Mononuclear cell (primary cell): Measurements from ENCODE around the gene PNPLA3. TPM values are rescaled to one million over a fixed set of nuclear protein-coding genes. Genes with fewer than 3 reads are reported as not detected.

ENCODE experiments used
- H3K27me3 ChIP-seq: 2 replicates; pipeline ENCODE4 v1.6.0; 2011; ENCODE audit warnings: low read length, control low read depth; ENCODE audit not compliant: insufficient read depth
- H3K4me1 ChIP-seq: 2 replicates; pipeline ENCODE4 v1.5.1; 2011; ENCODE audit warnings: mild to moderate bottlenecking, low read length, control low read depth; ENCODE audit not compliant: insufficient read depth
- H3K4me3 ChIP-seq: 2 replicates; pipeline ENCODE4 v1.5.1; 2011; ENCODE audit warnings: mild to moderate bottlenecking, low read length, moderate library complexity
- H3K9me3 ChIP-seq: 2 replicates; pipeline ENCODE4 v1.5.1; 2011; ENCODE audit warnings: low read depth, mild to moderate bottlenecking, control low read depth, low read length
- total RNA-seq: library from RNA; depleted of rRNA; stranded (reverse); fragments of >200 nt; gene quantifications from one replicate; pipeline ENCODE4 v1.2.3, GENCODE V29; 2012

Gene PNPLA3
- total RNA-seq, 1 donor: not detected

DNA sequence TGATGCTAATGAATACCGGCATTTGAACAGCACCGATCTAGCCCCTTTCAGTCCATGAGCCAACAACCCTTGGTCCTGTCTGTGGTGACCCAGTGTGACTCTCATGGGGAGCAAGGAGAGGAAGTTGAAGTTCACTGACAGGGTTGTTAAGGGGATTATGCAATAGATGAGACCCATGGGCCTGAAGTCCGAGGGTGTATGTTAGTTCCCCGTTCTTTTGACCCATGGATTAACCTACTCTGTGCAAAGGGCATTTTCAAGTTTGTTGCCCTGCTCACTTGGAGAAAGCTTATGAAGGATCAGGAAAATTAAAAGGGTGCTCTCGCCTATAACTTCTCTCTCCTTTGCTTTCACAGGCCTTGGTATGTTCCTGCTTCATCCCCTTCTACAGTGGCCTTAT is 4.9 kb downstream of the PNPLA3 start:
- Histone ChIP-seq H3K9me3 (no peaks in the 10 kb centered on the region), H3K4me3 (no peak overlapping the region)

DNA sequence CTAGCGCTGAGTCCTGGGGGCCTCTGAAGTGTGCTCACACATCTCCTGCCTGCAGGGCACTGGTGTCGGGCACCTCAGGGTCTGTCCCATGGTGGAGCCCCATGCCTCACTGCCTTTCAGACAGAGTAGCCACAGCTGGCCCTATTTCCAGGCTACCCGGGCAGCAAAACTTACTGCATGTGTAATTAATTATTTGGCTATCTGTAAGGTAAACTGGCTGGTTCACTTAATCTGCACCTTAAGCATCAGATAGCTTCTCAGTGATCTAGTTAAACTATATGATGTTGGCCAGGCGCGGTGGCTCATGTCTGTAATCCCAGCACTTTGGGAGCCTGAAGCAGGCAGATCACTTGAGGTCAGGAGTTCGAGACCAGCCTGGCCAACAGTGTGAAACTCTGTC is 5.3 kb downstream of the PNPLA3 start:
- H3K9me3 ChIP-seq: no peaks in the 10 kb centered on the region
- H3K27me3 ChIP-seq: peaks cover 14% of the 10 kb centered on the region
- H3K4me1 ChIP-seq: peaks cover 11% of the 10 kb centered on the region
- no peak overlapping the region for H3K4me3 ChIP-seq

More for the DNA sequence above, 4.9 kb downstream of the PNPLA3 start:
- Histone ChIP-seq H3K27me3 (peaks cover 14% of the 10 kb centered on the region), H3K4me1 (peaks cover 13% of the 10 kb centered on the region)

DNA sequence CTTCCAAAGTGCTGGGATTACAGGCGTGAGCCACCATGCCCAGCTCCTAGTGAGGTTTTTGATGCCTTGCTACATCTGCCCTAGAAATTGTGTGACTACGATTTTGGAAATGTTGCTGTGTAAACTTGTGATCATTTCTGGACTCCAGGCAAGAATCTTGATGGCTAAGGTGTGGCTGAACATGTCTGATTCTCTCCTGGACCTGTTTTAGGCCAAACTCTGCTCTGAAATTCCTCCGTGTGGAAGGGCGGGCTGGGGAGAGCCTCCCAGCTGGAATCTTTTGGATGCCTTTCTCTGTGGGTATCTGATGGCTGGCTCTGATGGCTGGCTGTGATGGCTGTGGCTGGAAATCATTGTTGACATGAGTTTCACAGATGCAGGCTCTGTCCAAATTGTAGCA is 8.2 kb downstream of the PNPLA3 start:
- Histone ChIP-seq H3K27me3 (no peaks in the 10 kb centered on the region), H3K4me1 (peaks cover 5% of the 10 kb centered on the region), H3K9me3 (no peaks in the 10 kb centered on the region), H3K4me3 (no peak overlapping the region)

DNA sequence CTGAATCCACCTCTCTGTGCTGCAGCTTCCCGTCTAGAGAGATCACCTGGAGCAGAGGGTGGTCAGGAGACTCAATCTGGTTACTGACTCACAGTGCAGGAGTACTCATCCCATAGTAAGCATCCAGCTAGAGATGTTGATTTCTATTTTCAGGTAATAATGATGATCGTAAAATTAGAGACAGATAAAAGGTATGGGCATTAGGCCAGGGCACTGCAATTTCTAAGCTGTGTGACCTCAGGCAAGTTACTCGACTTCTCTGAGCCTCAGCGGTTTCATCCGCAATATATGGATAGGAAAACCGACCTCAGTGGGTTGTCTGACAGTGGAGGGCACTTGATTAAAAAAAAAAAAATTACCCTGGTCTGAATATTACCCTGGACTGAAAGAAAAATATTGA is 17.8 kb downstream of the PNPLA3 start:
- H3K27me3 ChIP-seq: no peaks in the 10 kb centered on the region
- H3K4me1 ChIP-seq: no peaks in the 10 kb centered on the region
- H3K9me3 ChIP-seq: no peaks in the 10 kb centered on the region
- H3K4me3 ChIP-seq: no peak overlapping the region

DNA sequence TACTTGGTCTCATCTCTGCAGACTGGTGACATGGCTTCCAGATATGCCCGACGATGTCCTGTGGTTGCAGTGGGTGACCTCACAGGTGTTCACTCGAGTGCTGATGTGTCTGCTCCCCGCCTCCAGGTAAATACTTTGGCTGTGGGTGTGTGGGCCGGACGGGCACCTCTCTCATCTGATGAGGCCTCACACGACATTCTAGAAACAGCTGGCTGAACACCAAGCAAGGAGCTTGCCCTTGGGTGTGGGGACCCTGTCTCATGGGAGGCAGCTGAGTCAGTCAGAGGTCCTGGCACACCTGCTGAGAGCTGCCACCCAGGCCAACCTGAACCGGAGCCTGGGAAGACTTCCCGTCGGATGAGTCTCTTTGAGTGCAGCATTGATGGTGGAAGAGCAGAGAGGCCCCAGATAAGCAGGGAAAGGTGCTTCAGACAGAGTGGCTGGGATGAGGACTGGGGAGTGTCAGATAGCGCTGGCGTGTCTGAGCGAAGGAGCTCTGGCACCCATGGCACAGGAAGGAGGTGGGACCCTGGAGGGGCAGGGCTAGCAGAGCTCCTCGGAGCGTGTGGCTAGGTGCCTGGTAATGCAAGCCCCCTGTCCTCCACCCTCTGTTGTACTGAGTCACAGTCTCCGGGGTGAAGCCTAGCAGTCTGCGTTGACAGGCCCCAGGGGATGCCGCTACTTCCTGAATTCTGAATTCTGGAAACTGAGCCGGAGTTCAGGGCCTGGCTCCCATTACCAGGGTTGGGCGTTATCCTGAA is 21.2 kb downstream of the PNPLA3 start:
- no peaks in the 10 kb centered on the region for H3K27me3 ChIP-seq
- H3K4me1 ChIP-seq: no peaks in the 10 kb centered on the region
- H3K9me3 ChIP-seq: no peaks in the 10 kb centered on the region
- H3K4me3 ChIP-seq: no peak overlapping the region

DNA sequence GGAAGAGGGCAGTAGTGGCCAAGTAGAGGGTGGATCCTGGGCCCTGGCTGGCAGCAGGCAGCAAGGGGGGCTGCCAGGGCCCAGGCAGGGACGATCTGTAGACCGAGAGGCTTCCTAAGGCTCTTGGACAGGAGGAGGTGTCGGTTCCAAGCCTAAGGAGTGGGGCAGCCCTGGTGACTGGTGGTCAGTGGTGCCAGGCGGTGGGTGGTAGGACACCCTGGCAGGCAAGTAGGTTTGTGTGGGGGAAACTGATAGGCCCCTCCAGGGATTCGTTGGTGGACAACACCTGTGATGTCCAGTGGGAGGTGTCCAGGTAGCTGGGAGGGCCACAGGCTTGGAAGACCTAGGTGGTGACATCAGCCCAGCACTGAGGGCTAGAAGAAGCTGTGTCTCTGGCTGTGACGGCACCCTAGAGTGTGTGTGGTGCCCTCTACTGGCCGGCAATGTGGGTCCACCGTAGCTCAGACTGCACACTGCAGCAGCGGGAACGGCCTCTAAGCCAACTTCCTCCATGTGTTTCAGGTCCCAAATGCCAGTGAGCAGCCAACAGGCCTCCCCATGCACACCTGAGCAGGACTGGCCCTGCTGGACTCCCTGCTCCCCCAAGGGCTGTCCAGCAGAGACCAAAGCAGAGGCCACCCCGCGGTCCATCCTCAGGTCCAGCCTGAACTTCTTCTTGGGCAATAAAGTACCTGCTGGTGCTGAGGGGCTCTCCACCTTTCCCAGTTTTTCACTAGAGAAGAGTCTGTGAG is 22.2 kb downstream of the PNPLA3 start:
- Histone ChIP-seq H3K4me1 (no peaks in the 10 kb centered on the region), H3K27me3 (no peaks in the 10 kb centered on the region), H3K4me3 (no peak overlapping the region), H3K9me3 (no peaks in the 10 kb centered on the region)

DNA sequence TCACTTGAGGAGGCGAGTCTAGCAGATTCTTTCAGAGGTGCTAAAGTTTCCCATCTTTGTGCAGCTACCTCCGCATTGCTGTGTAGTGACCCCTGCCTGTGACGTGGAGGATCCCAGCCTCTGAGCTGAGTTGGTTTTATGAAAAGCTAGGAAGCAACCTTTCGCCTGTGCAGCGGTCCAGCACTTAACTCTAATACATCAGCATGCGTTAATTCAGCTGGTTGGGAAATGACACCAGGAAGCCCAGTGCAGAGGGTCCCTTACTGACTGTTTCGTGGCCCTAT is 22.7 kb downstream of the PNPLA3 start:
- Histone ChIP-seq H3K27me3 (no peaks in the 10 kb centered on the region), H3K9me3 (no peaks in the 10 kb centered on the region), H3K4me3 (no peak overlapping the region), H3K4me1 (no peaks in the 10 kb centered on the region)

DNA sequence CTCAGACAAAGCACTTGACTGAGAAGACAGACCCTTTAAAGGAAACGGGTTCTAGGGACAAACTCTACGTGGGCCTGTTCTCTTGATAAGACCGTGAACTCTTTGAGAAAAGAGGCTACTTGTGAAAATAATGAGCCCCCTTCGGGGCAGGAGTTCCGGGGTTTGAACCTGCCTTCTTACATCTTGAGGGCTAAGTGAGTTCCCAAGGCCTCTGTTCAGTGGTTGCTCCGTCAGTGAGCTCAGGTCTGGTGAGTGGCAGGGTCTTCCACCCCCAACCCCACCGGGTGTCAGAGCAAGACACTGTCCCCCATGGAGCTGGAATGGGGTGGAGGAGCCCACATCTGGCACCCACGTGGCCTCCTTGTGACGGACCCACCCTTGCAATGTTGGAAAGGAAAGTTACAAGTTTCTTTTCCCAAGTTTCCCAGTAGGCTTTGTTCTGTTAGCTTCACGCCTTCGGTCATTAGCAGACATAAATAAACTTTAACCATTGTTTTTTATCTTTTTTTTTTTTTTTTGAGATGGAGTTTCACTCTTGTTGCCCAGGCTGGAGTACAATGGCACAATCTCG is 25.3 kb downstream of the PNPLA3 start:
- no peaks in the 10 kb centered on the region for H3K9me3 ChIP-seq
- no peak overlapping the region for H3K4me3 ChIP-seq
- H3K27me3 ChIP-seq: no peaks in the 10 kb centered on the region
- peaks cover under 1% of the 10 kb centered on the region for H3K4me1 ChIP-seq

DNA sequence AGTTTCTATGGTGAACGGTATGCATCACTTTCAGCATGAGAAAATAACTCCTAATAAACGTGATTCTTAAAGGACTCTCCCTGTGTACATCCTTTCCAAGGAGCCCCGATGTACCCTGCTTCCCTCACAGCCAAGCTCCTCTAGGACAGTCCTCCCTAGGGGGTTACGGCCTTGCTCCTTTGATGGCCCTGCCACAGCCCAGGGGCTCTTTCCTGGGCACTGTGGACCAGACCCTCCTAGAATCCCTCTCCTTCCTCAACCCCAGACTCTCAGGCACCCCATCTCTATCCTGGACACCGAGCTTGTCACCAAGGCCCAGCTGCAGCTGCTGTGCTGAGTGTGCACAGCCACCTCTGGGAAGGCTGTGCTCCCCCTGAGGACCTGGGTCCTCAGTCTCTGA is 27.8 kb downstream of the PNPLA3 start:
- Histone ChIP-seq H3K4me1 (peaks cover 19% of the 10 kb centered on the region), H3K27me3 (no peaks in the 10 kb centered on the region), H3K9me3 (no peaks in the 10 kb centered on the region), H3K4me3 (no peak overlapping the region)

DNA sequence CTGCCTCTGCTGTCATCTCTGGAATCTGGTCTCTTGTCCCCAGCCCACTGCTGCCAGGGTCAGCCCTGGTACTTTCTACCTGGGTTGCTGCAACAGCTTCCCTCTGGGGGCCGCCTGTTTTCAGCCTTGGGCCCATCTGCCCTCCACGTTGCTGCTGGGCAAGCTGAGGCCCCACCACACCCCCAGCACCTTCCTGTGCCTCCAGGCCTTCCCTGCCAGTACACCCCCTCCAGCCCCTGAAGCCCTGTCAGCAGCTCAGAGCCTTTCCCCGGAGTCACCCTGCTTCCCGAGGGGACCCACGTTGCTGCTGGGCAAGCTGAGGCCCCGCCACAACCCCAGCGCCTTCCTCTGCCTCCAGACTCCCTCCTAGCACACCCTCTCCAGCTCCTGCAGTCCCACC is 28.4 kb downstream of the PNPLA3 start:
- peaks cover 25% of the 10 kb centered on the region for H3K4me1 ChIP-seq
- no peaks in the 10 kb centered on the region for H3K27me3 ChIP-seq
- no peaks in the 10 kb centered on the region for H3K9me3 ChIP-seq
- no peak overlapping the region for H3K4me3 ChIP-seq

DNA sequence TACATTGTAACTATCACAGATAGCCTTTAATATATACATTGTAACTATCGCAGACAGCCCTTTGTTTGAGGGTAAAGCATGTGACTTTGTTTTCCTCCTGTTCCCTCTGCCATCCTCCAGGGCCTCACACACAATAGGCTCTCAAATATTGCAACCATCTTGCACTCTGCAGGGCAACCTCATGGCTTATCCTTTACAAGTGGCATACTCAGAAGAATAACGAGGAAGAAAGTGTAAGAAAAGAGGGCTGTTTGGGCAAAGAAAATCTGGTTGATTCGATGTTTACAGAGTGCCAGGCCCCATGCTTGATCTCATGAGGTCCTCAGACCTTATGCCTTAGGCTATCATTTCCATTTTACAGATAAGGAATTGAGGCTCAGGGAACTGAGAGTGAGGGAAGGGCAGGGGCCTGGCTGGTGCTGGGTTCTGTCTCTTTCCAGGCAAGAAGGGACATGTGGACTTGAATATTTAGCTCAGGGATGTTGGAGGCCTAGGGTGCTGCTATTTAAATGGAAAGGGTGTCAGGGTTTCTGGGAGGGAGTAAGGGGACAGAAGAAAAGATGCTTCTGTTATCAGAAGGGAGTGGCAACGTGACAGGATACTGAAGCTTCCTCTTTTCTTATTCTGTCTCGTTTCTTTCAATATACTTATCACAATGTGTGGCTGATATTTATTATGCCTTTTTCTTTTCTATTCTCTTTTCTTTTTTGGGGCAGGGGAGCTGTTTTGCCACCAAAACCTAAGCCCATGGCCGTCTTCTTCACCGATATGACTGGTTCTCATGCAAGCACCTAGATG is 30.6 kb downstream of the PNPLA3 start:
- Histone ChIP-seq H3K9me3 (no peaks in the 10 kb centered on the region), H3K27me3 (no peaks in the 10 kb centered on the region), H3K4me1 (peaks cover 28% of the 10 kb centered on the region), H3K4me3 (peak overlapping the region; percentile 85)

DNA sequence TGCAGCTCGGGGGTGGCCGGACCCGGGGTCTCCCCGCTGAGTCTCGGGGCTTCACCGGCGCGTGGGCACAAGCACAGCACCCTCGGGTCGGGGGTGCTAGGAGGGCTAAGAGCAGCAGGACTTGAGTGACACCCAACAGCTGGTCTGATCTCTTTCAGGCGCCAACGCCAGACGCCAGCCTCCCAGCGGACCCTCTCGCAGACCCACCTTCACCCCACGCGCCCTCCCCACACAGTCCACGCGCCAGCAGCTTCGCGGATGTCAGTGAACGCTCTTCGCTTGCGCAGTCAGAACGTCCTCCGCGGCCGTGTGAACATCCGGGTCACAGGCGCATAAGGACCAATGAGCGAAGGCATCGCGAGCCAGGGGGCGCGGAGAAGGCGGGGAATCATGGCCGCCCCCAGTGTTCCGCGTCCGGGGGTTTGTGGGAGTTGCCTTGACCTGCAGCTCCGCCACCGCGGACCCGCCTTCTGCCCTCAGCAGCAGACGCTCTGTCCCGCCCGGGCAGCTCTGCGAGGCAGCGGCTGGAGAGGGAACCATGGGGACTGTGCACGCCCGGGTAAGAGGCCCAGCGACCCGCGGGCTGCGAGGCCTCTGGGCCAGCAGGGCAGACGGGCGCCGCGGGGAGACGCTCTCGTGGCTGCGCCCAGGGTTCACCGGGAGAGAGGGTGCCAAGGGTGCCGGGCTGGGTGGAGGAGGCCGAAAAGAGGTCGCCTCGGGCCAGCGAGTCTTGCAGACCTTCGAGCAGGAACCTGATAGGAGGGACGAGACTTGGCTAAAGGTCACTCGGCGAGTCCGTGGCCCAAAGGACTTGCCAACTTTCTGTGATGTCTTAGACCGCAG is 31.7 kb downstream of the PNPLA3 start, which contains the start of gene SAMM50:
TSS of gene SAMM50 (plus strand) at position 403 of the 843 bp plus-strand sequence. CDS start at position 539, 136 bp downstream.
- no peaks in the 10 kb centered on the region for H3K9me3 ChIP-seq

DNA sequence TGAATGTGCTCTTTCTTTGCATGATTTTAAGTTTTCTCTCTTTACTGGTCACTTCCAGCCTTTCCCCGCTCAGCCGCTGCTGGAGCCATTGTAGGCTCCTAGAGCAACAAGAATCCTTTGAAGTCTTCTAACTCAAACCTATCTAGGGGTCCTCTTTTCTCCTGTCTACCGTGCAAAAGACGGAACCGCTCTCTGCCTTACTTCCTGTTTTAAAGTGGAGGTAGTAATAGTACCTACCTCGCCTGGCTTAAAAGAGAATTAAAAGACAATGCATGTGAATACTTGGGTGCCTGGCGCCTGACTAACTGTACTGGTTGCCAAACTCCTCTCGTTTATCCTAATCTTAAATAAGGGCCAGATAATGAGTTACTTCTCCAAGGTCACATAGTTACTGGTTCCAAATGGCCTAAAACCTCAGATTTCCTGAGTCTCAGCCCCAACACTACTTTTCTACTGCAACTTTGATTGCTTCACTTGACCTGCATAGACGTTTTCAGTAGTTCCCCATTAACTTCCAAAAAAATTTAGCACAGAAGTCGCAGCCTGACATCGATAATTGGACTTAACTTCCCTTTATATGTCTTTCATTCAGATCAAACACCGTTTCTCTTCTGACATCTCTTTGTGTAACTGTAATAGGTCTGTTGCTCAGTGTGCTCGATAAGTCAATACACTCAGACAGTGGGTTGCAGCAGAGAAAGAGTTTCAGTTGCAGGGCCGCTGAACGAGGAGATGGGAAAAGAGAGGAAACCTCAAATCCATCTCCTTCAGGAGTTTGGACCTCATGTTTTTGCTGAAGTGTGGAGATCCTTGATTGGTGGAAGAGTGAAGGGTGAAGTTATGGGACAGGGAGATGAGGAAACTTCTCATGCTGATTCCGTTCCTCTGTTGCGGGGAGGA is 32.5 kb downstream of the PNPLA3 start:
- no peaks in the 10 kb centered on the region for H3K27me3 ChIP-seq
- no peaks in the 10 kb centered on the region for H3K9me3 ChIP-seq
- peaks cover 28% of the 10 kb centered on the region for H3K4me1 ChIP-seq
- H3K4me3 ChIP-seq: peak overlapping the region; percentile 85

More for the DNA sequence above, 31.7 kb downstream of the PNPLA3 start, which contains the start of gene SAMM50:
- H3K4me1 ChIP-seq: peaks cover 28% of the 10 kb centered on the region
- peak within 1 kb of the TSS; percentile 85 for H3K4me3 ChIP-seq
- H3K27me3 ChIP-seq: no peaks in the 10 kb centered on the region
